GM19240 (cell line): ENCODE measurements around the gene ANKRD13C.

Experiments used
- DNase-seq: peaks from one replicate; pipeline ENCODE4 v3.0.0; 2011; ENCODE audit warnings: low spot score; ENCODE audit not compliant: insufficient read length

ANKRD13C gene

GRCh38 chr1:70220517-70221237, 133.8 kb downstream of the ANKRD13C start:
- no peak for DNase-seq

GRCh38 chr1:70220015-70220414, 134.5 kb downstream of the ANKRD13C start:
- DNase-seq = no peak

- no peak for DNase-seq
These were observed 143.0 kb downstream of the ANKRD13C start for GRCh38 chr1:70211541-70211940.

GRCh38 chr1:70210820-70211219, 143.7 kb downstream of the ANKRD13C start:
- DNase-seq = no peak
